GM12878 (cell line): Measurements from ENCODE around the gene TRMT10C. TPM values are rescaled to one million over a fixed set of nuclear protein-coding genes. Genes with fewer than 3 reads are reported as not detected.

Source experiments
- ASH2L ChIP-seq: fragments of 300-600, 200-600 bp; sonication (generic); IDR thresholded peaks from 2 replicates; pipeline ENCODE4 v1.6.1; 2017; ENCODE audit warnings: low read depth, mild to moderate bottlenecking, borderline replicate concordance
- ATF3 ChIP-seq: IDR thresholded peaks from 2 replicates; pipeline ENCODE4 v1.6.1; 2011; ENCODE audit warnings: low read depth, mild to moderate bottlenecking, low read length, moderate library complexity, borderline replicate concordance; ENCODE audit errors: extremely low read depth
- BHLHE40 ChIP-seq, 2 experiments: fragments of 450-650 bp in 1 of 2; IDR thresholded peaks; 2 replicates each; pipeline ENCODE4 v1.6.1; 2011 to 2017; ENCODE audit warnings: low read depth in 2 of 2, borderline replicate concordance in 1 of 2, improper control_type of control experiment in 1 of 2, low read length in 1 of 2, mild to moderate bottlenecking in 1 of 2
- CUX1 ChIP-seq: IDR thresholded peaks from 2 replicates; pipeline ENCODE4 v1.6.1; 2012; ENCODE audit warnings: improper control_type of control experiment, low read depth, low read length; ENCODE audit not compliant: insufficient replicate concordance
- EGR1 ChIP-seq, 2 experiments: IDR thresholded peaks; 1 replicate in 1 of 2; 2 replicates in 1 of 2; pipeline ENCODE4 v1.6.1; 2011 to 2012; ENCODE audit warnings: low read depth in 2 of 2, low read length in 2 of 2, borderline replicate concordance in 1 of 2, mild to moderate bottlenecking in 1 of 2, moderate library complexity in 1 of 2
- ELK1 ChIP-seq: IDR thresholded peaks from 2 replicates; pipeline ENCODE4 v1.6.1; 2012; ENCODE audit warnings: low read depth, low read length, improper control_type of control experiment
- EZH2 ChIP-seq: IDR thresholded peaks from 2 replicates; pipeline ENCODE4 v1.6.1; 2012; ENCODE audit warnings: low read depth, mild to moderate bottlenecking, control low read depth, inconsistent platforms, low read length, borderline replicate concordance; ENCODE audit not compliant: control insufficient read depth
- IKZF1 ChIP-seq: fragments of 450-650 bp; conservative IDR thresholded peaks from 2 replicates; pipeline ENCODE4 v1.6.1; 2017; ENCODE audit warnings: antibody characterized with exemption, mild to moderate bottlenecking
- MLLT1 ChIP-seq: fragments of 450-650 bp; IDR thresholded peaks from 2 replicates; pipeline ENCODE4 v1.6.1; 2016; ENCODE audit warnings: mild to moderate bottlenecking
- NBN ChIP-seq: fragments of 450-650 bp; IDR thresholded peaks from 2 replicates; pipeline ENCODE4 v1.6.1; 2016
- PAX8 ChIP-seq: fragments of 450-650 bp; IDR thresholded peaks from 2 replicates; pipeline ENCODE4 v1.6.1; 2017; ENCODE audit warnings: mild to moderate bottlenecking, moderate library complexity
- POLR2A ChIP-seq: IDR thresholded peaks from 2 replicates; pipeline ENCODE4 v1.6.1; 2011; ENCODE audit warnings: low read depth, mild to moderate bottlenecking, low read length
- RB1 ChIP-seq: fragments of 450-650 bp; formaldehyde crosslinking; IDR thresholded peaks from 2 replicates; pipeline ENCODE4 v1.6.1; 2017; ENCODE audit warnings: mild to moderate bottlenecking, borderline replicate concordance
- RBBP5 ChIP-seq: fragments of 200-600 bp; sonication (generic); conservative IDR thresholded peaks from 2 replicates; pipeline ENCODE4 v1.6.1; 2016
- ZNF384 ChIP-seq: IDR thresholded peaks from 2 replicates; pipeline ENCODE4 v1.6.1; 2012; ENCODE audit warnings: low read depth, mild to moderate bottlenecking, low read length, improper control_type of control experiment, borderline replicate concordance
- ZNF687 ChIP-seq: fragments of 450-650 bp; IDR thresholded peaks from 2 replicates; pipeline ENCODE4 v1.6.1; 2017; ENCODE audit warnings: mild to moderate bottlenecking, moderate library complexity
- polyA plus RNA-seq, 11 experiments: library from polyadenylated mRNA; depleted of rRNA in 4 of 11; unstranded in 6 of 11; stranded (reverse) in 5 of 11; fragments of >200 nt; fragmentation: Nextera tagmentation in 4 of 11; fragmentation: Illumina TruSeq in 1 of 11; extraction: Ambion mirVana in 4 of 11; extraction: Trizol in 1 of 11; gene quantifications; 1 replicate in 1 of 11; 2 replicates in 10 of 11; pipeline versions ENCODE4 v1.2.1 to v1.2.3, GENCODE V29; 2011 to 2016; ENCODE audit warnings: inconsistent platforms in 2 of 11, missing spikeins in 2 of 11, low read depth in 1 of 11
- total RNA-seq, 4 experiments: library from RNA; depleted of rRNA in 3 of 4; stranded (reverse); fragments of >200 nt in 3 of 4; fragmentation: Illumina TruSeq in 1 of 4; extraction: Trizol in 1 of 4; gene quantifications; 2 replicates each; pipeline versions ENCODE4 v1.2.1 to v1.2.3, GENCODE V29; 2013 to 2021

TRMT10C gene
- total and polyA plus RNA-seq, 10 of the 15 experiments (the other 5 are each of a cell fraction or from before 2014, with no cell fraction given) = 33.0 to 82.1 (median 47.1) TPM

- TF ChIP-seq CUX1 (no peak), ATF3 (no peak), EZH2 (no peak), IKZF1 (peak; percentile 80), MLLT1 (no peak), ASH2L (peak; percentile 100), ZNF384 (peak; percentile 99), RBBP5 (peak; percentile 99), PAX8 (no peak), BHLHE40 (IDR thresholded peaks at IDR 0.05; ENCODE audit: borderline replicate concordance in 1 of 2, low read depth in 2 of 2, low read length in 1 of 2) (0 out of 4 replicates have a peak, but pooled peaks of 1 of the 2 experiments have one; percentile 33), POLR2A (peak; percentile 6; the same call in 1 of the 2 replicates), RB1 (no peak), ZNF687 (peak; percentile 29; the same call in 1 of the 2 replicates), ELK1 (peak; percentile 79), NBN (0 out of 2 replicates have a peak, but pooled peaks have one; percentile 30), EGR1 (IDR thresholded peaks at IDR 0.05; ENCODE audit: borderline replicate concordance in 1 of 2, low read depth in 2 of 2, low read length in 2 of 2) (peak in 1 of 2 experiments; percentile 88; a peak in 2 of 3 replicates)
Observed at GRCh38 chr3:101512646-101513418, 48.8 kb upstream of the TRMT10C start, which contains the start of gene SENP7 (continued).
